GM12865 (cell line): ENCODE results near the gene ZNF747.
A peak's percentile ranks its signal among the peaks of the same experiment; 100 is the strongest.
"Not testable (repeated sequence)": the region's sequence is repeated elsewhere in the genome, so short reads cannot be mapped to it uniquely, and the experiment has no call there.

Experiments
- DNase-seq: peaks from one replicate; pipeline ENCODE4 v3.0.0; 2010; ENCODE audit warnings: low read depth
- H3K4me3 ChIP-seq: 2 replicates; pipeline ENCODE4 v1.5.1; 2011; ENCODE audit warnings: mild to moderate bottlenecking, low read depth, low read length, control low read depth
- CTCF ChIP-seq: IDR thresholded peaks from 2 replicates; pipeline ENCODE4 v1.5.1; 2011; ENCODE audit warnings: low read length, control low read depth, low read depth, inconsistent platforms; ENCODE audit not compliant: insufficient read depth; ENCODE audit errors: missing control alignments

The ZNF747 gene

GRCh38 chr16:30539000-30539964 is 4.6 kb upstream of the ZNF747 start:
- TF ChIP-seq CTCF = no peak
- no peak for DNase-seq
- H3K4me3 ChIP-seq = no peak overlapping the region

- peak overlapping the region; percentile 90 for H3K4me3 ChIP-seq
- not testable (repeated sequence) for DNase-seq
Measured at GRCh38 chr16:30536391-30537024, 1.9 kb upstream of the ZNF747 start.

GRCh38 chr16:30535777-30536190 is 1.1 kb upstream of the ZNF747 start:
- peak overlapping the region; percentile 90 for H3K4me3 ChIP-seq
- peak; percentile 89 for DNase-seq
- peak; percentile 72 for TF ChIP-seq CTCF

GRCh38 chr16:30535106-30535776 is 583 bp upstream of the ZNF747 start:
- peak overlapping the region; percentile 90 for H3K4me3 ChIP-seq
- peak; percentile 66 for DNase-seq
- no peak for TF ChIP-seq CTCF

GRCh38 chr16:30533748-30534367 is 800 bp downstream of the ZNF747 start:
- TF ChIP-seq CTCF = no peak
- peak overlapping the region; percentile 90 for H3K4me3 ChIP-seq
- DNase-seq = no peak

GRCh38 chr16:30533146-30533522 is 1.5 kb downstream of the ZNF747 start:
- no peak for TF ChIP-seq CTCF
- no peak overlapping the region for H3K4me3 ChIP-seq

More at GRCh38 chr16:30533146-30533522, 1.5 kb downstream of the ZNF747 start:
- DNase-seq = no peak
